Measurements from ENCODE around the gene WNT3A. TPM values are rescaled to one million over a fixed set of nuclear protein-coding genes. Genes with fewer than 3 reads are reported as not detected.

The WNT3A gene
- total RNA-seq, 1 donor from 2014 or later = not detected

DNA sequence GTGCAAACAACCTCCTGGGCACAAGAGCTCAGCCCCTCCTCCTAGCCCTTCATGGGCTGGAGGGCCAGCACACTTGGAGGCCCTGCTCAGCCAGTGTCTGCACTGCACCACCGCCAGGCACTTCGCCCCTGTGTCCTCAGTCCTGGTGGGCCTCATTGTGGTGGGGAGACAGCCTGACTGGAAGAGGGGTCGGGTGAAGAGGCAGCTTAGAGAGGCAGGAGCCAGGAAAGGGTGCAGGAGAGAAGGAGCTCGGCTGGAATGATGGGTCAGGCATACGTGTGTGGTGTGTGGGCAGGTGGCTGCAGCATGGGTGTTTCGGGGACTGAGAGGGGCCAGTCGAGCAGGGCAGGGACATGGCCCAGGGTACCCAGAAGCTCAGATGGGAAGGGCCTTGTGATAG lies 4.1 kb downstream of the WNT3A start:
- TF ChIP-seq, protein P1, sequence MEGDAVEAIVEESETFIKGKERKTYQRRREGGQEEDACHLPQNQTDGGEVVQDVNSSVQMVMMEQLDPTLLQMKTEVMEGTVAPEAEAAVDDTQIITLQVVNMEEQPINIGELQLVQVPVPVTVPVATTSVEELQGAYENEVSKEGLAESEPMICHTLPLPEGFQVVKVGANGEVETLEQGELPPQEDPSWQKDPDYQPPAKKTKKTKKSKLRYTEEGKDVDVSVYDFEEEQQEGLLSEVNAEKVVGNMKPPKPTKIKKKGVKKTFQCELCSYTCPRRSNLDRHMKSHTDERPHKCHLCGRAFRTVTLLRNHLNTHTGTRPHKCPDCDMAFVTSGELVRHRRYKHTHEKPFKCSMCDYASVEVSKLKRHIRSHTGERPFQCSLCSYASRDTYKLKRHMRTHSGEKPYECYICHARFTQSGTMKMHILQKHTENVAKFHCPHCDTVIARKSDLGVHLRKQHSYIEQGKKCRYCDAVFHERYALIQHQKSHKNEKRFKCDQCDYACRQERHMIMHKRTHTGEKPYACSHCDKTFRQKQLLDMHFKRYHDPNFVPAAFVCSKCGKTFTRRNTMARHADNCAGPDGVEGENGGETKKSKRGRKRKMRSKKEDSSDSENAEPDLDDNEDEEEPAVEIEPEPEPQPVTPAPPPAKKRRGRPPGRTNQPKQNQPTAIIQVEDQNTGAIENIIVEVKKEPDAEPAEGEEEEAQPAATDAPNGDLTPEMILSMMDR (IDR thresholded peaks at IDR 0.05) = no peak
- Mint-ChIP-seq H3K27me3 (ENCODE audit: low read depth) (peaks cover 48% of the 10 kb centered on the region), H3K4me1 (ENCODE audit: low read depth) (peaks cover 11% of the 10 kb centered on the region), H3K4me3 (ENCODE audit: unreplicated experiment) (no peak overlapping the region), H3K9me3 (ENCODE audit: low read depth) (no peaks in the 10 kb centered on the region), H3K36me3 (ENCODE audit: low read depth) (no peaks in the 10 kb centered on the region), H3K27ac (ENCODE audit: unreplicated experiment) (no peak overlapping the region)
- DNase-seq (ENCODE audit: low spot score) = no peak

DNA sequence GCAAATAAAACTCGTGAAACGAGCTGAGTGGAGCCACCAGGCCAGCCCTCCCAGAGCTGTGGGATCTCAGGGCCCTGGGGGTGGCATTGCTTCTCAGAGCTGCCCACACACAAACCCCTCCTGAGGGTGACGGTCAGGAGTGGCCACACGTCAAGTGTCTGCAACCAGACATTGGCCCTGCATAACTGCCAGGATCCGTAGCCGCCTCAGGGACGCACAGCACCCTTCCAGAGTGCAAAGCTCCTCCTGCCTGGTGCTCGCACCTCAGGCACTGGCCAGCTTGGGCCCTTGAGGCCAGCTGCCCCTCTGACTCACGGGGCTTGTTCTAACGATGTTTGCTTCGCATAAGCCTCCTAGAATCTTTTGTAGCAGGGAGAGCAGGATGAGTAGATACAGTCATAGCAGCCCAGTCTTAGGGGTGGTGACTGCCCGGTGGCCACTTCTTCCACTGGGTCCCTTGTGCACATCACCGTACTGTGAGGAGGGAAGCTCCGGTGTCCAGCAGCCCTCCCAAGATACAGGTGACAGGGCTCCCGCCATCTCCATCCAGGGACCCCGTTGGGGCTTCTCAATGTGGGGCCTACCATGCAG lies 5.0 kb downstream of the WNT3A start:
- peaks cover 11% of the 10 kb centered on the region for H3K4me1 Mint-ChIP-seq (ENCODE audit: low read depth)
- H3K27me3 Mint-ChIP-seq (ENCODE audit: low read depth) = peaks cover 45% of the 10 kb centered on the region
- no peaks in the 10 kb centered on the region for H3K9me3 Mint-ChIP-seq (ENCODE audit: low read depth)
- no peak overlapping the region for H3K4me3 Mint-ChIP-seq (ENCODE audit: unreplicated experiment)
- H3K27ac Mint-ChIP-seq (ENCODE audit: unreplicated experiment) = no peak overlapping the region
- DNase-seq (ENCODE audit: low spot score) = no peak
- TF ChIP-seq, protein P1 (IDR thresholded peaks at IDR 0.05) = no peak
- no peaks in the 10 kb centered on the region for H3K36me3 Mint-ChIP-seq (ENCODE audit: low read depth)

DNA sequence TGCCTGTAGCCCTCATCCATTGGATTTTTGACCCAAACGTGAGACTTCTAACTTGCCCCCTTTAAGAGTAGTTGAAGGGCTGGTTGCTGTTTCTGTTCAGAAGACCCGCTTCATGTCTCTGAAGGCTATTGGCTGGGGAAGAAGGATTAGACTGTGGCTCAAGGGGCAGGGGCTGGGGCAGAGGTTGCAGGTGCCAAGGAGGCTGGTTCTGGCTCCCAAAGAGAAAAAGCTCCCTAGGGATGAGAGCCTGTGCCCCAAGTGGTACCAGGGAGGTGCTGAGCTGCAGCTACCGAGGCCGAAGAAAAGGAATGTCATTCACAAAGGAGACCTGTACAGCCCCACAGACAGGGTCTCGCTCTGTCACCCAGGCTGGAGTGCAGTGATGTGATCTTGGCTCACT lies 5.8 kb downstream of the WNT3A start:
- DNase-seq (ENCODE audit: low spot score) = no peak
- H3K27ac Mint-ChIP-seq (ENCODE audit: unreplicated experiment) = no peak overlapping the region
- TF ChIP-seq, protein P1 (IDR thresholded peaks at IDR 0.05) = no peak
- no peaks in the 10 kb centered on the region for H3K9me3 Mint-ChIP-seq (ENCODE audit: low read depth)
- H3K36me3 Mint-ChIP-seq (ENCODE audit: low read depth) = no peaks in the 10 kb centered on the region
- no peak overlapping the region for H3K4me3 Mint-ChIP-seq (ENCODE audit: unreplicated experiment)
- peaks cover 41% of the 10 kb centered on the region for H3K27me3 Mint-ChIP-seq (ENCODE audit: low read depth)
- H3K4me1 Mint-ChIP-seq (ENCODE audit: low read depth) = peaks cover 7% of the 10 kb centered on the region

DNA sequence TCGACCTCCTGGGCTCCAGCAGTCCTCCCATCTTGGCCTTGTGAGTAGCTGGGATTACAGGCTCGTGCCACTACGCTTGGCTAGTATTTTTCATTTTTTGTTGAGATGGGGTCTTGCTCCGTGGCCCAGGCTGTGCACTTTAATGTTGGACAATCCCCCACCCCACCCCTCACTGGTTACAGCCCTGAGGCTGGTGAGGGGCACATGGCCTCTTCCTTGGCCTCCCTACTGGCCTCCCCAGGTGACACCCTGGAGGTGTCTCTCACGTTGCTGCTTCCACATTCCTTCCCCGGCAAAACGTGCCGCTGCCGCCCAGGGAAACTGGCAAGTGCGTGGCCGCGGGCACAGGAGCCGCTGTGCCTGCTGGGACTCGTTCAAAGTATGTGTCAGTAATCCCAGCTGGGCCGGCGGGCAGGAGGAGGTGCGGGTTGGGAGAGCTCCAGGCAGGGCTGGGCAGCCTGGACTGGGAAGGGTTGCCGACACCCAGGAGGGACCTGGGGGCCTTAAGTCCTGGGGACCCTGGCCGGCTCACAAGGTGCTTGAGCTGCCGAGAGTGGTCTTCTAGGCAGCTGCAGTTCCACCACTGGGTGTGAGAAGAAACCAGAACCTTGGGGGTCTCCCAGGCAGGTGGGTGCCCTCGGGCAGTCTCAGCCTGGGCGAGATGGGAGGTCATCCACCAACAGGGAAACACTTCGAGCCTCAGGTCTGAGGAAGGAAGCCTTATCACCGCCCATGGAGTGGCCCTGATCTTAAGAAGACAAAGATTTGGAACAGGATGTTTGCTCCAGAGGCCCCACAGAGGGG lies 6.5 kb downstream of the WNT3A start:
- peak; percentile 89 for DNase-seq (ENCODE audit: low spot score)
- no peak overlapping the region for H3K27ac Mint-ChIP-seq (ENCODE audit: unreplicated experiment)
- no peaks in the 10 kb centered on the region for H3K9me3 Mint-ChIP-seq (ENCODE audit: low read depth)
- TF ChIP-seq, protein P1 (IDR thresholded peaks at IDR 0.05) = no peak
- peaks cover 7% of the 10 kb centered on the region for H3K4me1 Mint-ChIP-seq (ENCODE audit: low read depth)
- H3K36me3 Mint-ChIP-seq (ENCODE audit: low read depth) = no peaks in the 10 kb centered on the region
- H3K4me3 Mint-ChIP-seq (ENCODE audit: unreplicated experiment) = no peak overlapping the region
- H3K27me3 Mint-ChIP-seq (ENCODE audit: low read depth) = peaks cover 36% of the 10 kb centered on the region

DNA sequence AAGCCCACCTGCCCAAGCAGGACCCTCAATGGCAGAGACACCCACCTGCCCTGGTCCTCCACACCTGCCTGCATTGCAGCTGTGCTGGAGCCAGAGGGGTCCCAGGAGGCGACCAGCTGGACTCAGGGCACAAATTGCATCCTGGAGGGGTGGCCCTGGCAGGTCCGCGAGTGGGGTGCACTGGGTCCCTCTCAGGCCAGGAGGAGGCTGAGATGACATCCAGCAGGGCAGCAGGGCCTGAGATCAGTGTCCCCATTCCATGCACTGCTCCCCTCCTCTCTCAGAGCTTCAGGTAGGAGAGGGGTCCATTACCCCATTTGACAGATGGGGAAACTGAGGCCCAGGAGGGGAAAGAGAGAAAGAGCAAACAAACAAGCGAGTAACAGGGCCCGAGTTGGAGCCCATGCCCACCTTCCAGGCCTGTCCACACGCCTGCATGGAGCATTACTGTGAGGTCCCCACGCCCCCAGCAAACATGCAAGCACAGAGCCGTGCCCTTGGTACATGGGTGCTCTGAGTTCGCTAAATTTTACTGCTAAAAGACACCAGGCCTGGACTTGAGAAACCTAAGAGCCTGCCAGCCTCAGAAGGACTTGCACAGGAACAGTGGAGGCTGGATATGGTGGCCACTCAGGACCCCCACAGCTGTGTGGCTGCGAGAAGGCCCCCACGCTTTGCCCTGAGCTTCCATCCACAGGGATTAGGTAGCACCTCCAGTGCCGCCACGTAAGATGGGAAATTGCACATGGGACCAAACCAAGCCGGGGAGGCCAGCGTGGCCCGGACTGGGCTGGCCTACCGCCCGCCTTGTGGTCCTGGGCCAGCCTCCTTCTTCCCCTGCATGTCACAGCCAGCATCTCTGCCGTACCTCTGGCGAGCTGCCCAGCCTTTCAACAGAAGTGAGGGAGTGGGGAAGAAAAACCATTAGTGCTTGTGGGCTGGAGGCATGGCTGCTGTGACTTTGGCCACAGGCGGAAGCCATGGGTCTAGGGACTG lies 7.4 kb downstream of the WNT3A start:
- TF ChIP-seq, protein P1 (IDR thresholded peaks at IDR 0.05) = no peak
- peaks cover 29% of the 10 kb centered on the region for H3K27me3 Mint-ChIP-seq (ENCODE audit: low read depth)
- no peaks in the 10 kb centered on the region for H3K9me3 Mint-ChIP-seq (ENCODE audit: low read depth)
- no peak overlapping the region for H3K4me3 Mint-ChIP-seq (ENCODE audit: unreplicated experiment)
- DNase-seq (ENCODE audit: low spot score) = no peak
- H3K27ac Mint-ChIP-seq (ENCODE audit: unreplicated experiment) = no peak overlapping the region
- peaks cover 7% of the 10 kb centered on the region for H3K4me1 Mint-ChIP-seq (ENCODE audit: low read depth)
- H3K36me3 Mint-ChIP-seq (ENCODE audit: low read depth) = no peaks in the 10 kb centered on the region
